ENCODE data around the gene VWA5B1. TPM values are rescaled to one million over a fixed set of nuclear protein-coding genes. Genes with fewer than 3 reads are reported as not detected.

The VWA5B1 gene
- total and polyA plus RNA-seq, 4 donors, result 2.2 to 10.4 (median 5.3) TPM

DNA sequence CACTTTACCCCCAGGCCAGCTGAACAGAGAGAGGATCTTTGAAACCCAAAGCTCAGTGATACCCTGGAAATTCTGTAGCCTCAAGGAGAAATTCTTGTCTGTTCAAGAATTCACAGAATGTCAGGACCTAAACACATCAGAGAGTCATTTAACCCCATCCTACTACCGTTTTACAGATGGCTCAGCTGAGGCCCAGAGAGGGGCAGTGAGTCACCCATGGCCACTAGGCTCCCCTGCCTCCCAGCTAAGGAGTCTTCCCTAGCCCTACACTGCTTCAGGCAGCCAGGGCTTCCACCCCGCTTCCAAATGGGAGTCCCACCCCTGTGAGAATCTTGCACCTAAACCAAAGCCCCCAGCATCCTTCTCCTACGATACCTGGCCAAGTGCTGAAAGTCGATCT lies 28.3 kb downstream of the VWA5B1 start:
- DNase-seq (ENCODE audit: low read depth in 4 of 6, low spot score in 6 of 6), result no peak
- H3K9me3 ChIP-seq (ENCODE audit: control insufficient read depth, insufficient read depth, low read length), result no peaks in the 10 kb centered on the region
- H3K27ac ChIP-seq (ENCODE audit: low read depth, low read length), result no peak overlapping the region
- H3K4me3 ChIP-seq (ENCODE audit: low read depth, low read length), result no peak overlapping the region
- H3K36me3 ChIP-seq (ENCODE audit: control insufficient read depth, insufficient read depth, low read length), result peaks cover 2% of the 10 kb centered on the region
- H3K4me1 ChIP-seq (ENCODE audit: control insufficient read depth, insufficient read depth, low read length), result peaks cover 15% of the 10 kb centered on the region
- no peaks in the 10 kb centered on the region for H3K27me3 ChIP-seq (ENCODE audit: control insufficient read depth, insufficient read depth, low read length)
- WGBS (ENCODE audit: insufficient coverage), result 78% methylated on average over 2 of the region's 4 CpGs

DNA sequence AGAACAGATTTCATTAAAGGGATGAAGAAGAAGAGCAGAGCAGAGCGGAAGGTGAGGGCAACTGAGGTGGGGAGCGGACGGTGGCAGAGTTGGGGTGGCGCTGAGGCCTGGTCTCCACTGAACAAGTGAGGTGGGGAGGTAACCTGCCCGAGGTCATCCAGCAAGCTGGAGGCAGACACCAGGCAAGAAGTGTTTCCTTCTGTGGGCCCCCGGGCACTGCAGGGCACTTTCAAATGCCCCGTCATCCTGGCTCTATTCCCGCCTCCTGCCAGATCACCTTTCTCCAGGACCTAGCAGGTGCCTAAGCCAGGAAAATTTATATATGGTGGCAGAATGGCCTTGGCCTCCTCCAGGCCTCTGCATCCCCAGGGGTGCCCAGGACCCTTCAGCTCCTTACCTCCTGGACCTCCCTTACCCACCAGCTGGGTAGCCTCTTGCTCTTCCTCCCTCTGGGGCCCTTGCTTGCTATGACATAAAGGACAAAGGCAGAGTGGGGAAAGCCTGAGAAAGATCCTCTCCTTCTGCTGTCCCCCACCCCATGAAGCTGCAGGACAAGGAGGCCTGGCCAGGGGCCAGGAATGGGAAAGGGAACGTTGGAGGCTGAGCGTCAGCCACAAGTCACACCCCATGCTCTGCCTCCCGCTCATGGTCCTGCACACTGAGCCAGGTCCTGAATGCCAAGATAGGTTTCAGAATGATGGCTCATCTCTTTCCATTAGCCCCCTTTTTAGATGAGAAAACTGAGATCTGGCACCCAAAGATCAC lies 29.0 kb downstream of the VWA5B1 start:
- 84% methylated on average over 9 of the region's 11 CpGs for WGBS (ENCODE audit: insufficient coverage)
- no peak overlapping the region for H3K27ac ChIP-seq (ENCODE audit: low read depth, low read length)
- peaks cover 15% of the 10 kb centered on the region for H3K4me1 ChIP-seq (ENCODE audit: control insufficient read depth, insufficient read depth, low read length)
- no peak overlapping the region for H3K4me3 ChIP-seq (ENCODE audit: low read depth, low read length)
- H3K9me3 ChIP-seq (ENCODE audit: control insufficient read depth, insufficient read depth, low read length), result no peaks in the 10 kb centered on the region
- DNase-seq (ENCODE audit: low read depth in 4 of 6, low spot score in 6 of 6), result no peak
- H3K36me3 ChIP-seq (ENCODE audit: control insufficient read depth, insufficient read depth, low read length), result peaks cover 2% of the 10 kb centered on the region
- H3K27me3 ChIP-seq (ENCODE audit: control insufficient read depth, insufficient read depth, low read length), result no peaks in the 10 kb centered on the region

DNA sequence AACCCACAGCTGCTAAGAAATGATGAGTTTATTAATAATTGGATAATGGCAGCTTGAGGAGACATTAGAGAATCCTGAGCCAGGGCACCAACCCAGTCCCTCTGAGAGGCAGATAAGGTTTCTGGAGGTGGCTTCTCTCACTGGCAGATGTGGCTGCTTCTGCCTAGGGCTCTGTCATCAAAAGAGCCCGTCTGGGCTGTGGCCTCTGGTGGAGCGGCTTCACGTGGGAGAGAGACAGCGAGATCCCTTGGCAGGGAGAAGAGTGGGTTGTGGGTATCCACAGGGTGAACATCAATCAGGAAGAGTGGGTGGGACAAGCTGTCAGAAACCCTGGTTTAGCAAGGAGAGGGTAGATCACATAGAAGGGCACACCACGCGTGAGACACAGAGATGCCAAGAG lies 30.0 kb downstream of the VWA5B1 start:
- WGBS (ENCODE audit: insufficient coverage), result 53% methylated on average over 3 of the region's 6 CpGs
- peaks cover 2% of the 10 kb centered on the region for H3K36me3 ChIP-seq (ENCODE audit: control insufficient read depth, insufficient read depth, low read length)
- no peak overlapping the region for H3K4me3 ChIP-seq (ENCODE audit: low read depth, low read length)
- no peaks in the 10 kb centered on the region for H3K9me3 ChIP-seq (ENCODE audit: control insufficient read depth, insufficient read depth, low read length)
- peak in 1 of 6 donors; percentile 55 for DNase-seq (ENCODE audit: low read depth in 4 of 6, low spot score in 6 of 6)
- H3K27me3 ChIP-seq (ENCODE audit: control insufficient read depth, insufficient read depth, low read length), result no peaks in the 10 kb centered on the region
- peaks cover 15% of the 10 kb centered on the region for H3K4me1 ChIP-seq (ENCODE audit: control insufficient read depth, insufficient read depth, low read length)
- H3K27ac ChIP-seq (ENCODE audit: low read depth, low read length), result no peak overlapping the region

DNA sequence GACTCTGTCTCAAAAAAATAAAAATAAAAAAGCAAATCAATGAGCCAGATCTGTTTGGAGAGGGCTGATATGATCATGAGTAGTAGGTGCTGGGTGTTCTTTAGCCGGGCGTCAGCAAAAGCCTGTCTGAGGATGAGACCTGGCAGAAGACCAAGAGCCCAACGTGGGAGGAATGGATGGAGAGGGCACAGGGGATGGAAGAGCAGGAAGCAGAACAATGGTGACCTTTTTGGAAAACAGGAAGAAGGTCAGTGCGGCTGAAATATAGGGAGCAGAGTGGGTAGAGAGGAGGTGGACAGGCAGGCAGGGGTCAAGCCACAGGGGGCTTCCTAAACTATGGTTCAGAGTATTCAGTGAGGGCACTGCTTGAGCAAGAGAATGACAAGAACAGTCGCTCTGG lies 30.9 kb downstream of the VWA5B1 start:
- Histone ChIP-seq H3K27ac (ENCODE audit: low read depth, low read length) (no peak overlapping the region), H3K27me3 (ENCODE audit: control insufficient read depth, insufficient read depth, low read length) (no peaks in the 10 kb centered on the region), H3K9me3 (ENCODE audit: control insufficient read depth, insufficient read depth, low read length) (no peaks in the 10 kb centered on the region), H3K36me3 (ENCODE audit: control insufficient read depth, insufficient read depth, low read length) (peaks cover 2% of the 10 kb centered on the region), H3K4me1 (ENCODE audit: control insufficient read depth, insufficient read depth, low read length) (peaks cover 15% of the 10 kb centered on the region), H3K4me3 (ENCODE audit: low read depth, low read length) (no peak overlapping the region)
- no peak for DNase-seq (ENCODE audit: low read depth in 4 of 6, low spot score in 6 of 6)
- 59% methylated on average over 5 of the region's 5 CpGs for WGBS (ENCODE audit: insufficient coverage)

DNA sequence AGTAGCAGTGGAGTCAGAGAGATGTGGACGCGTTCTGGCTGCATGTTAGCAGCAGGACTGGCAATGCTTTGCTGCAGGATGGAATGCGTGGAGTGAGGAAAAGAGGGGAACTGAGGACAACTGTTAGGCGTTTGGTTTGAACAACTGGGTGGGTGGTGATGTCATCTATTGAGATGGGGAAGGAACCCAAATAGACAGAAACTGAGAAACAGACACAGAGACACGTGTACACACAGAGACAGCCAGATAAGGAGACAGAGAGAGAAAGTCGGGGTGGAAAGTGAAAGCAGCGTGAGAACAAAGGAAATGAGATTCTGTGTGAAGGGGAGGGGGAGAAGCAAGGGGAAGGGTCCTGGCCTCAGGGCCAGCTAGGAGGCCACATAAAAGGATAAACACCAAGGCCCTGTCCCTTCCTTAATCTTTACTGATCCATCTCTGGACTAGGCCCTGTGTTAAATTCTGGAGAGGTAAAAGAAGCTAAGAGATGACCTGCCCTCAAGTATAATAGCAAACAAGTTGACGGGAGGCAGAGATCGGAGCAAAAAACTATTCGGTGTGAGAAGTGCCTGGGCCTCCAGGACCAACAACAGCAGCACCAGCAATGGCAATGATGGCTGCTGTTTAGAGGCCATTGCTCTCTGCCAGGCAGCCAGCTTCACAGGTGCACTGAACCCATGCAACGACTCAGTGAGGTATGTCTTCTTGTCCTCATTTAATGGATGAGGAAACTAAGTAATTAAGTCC lies 31.6 kb downstream of the VWA5B1 start:
- DNase-seq (ENCODE audit: low read depth in 4 of 6, low spot score in 6 of 6), result no peak

DNA sequence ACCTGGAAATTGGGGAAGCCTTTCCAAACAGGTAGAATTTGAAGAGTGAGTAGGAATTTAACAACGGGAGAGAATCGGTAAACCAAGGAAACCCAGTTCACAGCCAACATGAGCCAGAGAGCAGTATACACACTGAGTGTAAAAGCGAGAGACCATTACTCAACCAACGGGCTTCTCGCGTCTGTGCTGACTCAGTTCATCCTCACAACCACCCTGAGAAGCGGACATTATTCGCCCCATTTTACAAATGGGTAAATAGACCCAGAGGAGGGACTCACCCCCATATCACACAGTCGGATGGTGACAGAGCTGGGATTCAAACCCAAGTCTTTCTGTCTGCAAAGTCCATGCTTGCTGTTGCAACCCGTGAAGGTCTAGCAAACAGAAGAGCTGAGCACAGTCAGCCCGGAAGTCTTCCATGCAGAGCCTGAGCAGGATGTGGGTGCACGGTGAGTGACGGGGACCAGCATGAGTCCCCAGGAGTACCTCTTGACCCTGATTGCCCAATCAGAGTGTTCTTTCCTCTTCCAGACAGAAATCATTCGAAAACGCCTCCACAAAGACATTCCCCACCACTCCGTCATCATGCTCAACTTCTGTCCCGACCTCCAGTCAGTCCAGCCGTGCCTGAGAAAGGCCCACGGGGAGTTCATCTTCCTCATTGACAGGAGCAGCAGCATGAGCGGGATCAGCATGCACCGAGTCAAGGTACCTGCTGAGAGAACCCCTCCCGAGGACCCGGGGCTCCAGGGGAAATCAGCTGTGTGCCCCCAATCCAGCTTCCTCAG lies 32.3 kb downstream of the VWA5B1 start:
- no peak overlapping the region for H3K27ac ChIP-seq (ENCODE audit: low read depth, low read length)
- DNase-seq (ENCODE audit: low read depth in 4 of 6, low spot score in 6 of 6), result no peak
- H3K4me1 ChIP-seq (ENCODE audit: control insufficient read depth, insufficient read depth, low read length), result peaks cover 15% of the 10 kb centered on the region
- 91% methylated on average over 21 of the region's 23 CpGs for WGBS (ENCODE audit: insufficient coverage)
- no peaks in the 10 kb centered on the region for H3K27me3 ChIP-seq (ENCODE audit: control insufficient read depth, insufficient read depth, low read length)
- no peaks in the 10 kb centered on the region for H3K9me3 ChIP-seq (ENCODE audit: control insufficient read depth, insufficient read depth, low read length)
- H3K36me3 ChIP-seq (ENCODE audit: control insufficient read depth, insufficient read depth, low read length), result no peaks in the 10 kb centered on the region
- H3K4me3 ChIP-seq (ENCODE audit: low read depth, low read length), result no peak overlapping the region

More for the DNA sequence above, 31.6 kb downstream of the VWA5B1 start:
- H3K4me3 ChIP-seq (ENCODE audit: low read depth, low read length), result no peak overlapping the region
- H3K4me1 ChIP-seq (ENCODE audit: control insufficient read depth, insufficient read depth, low read length), result peaks cover 15% of the 10 kb centered on the region
- no peaks in the 10 kb centered on the region for H3K9me3 ChIP-seq (ENCODE audit: control insufficient read depth, insufficient read depth, low read length)
- H3K36me3 ChIP-seq (ENCODE audit: control insufficient read depth, insufficient read depth, low read length), result peaks cover 1% of the 10 kb centered on the region
- 58% methylated on average over 9 of the region's 11 CpGs for WGBS (ENCODE audit: insufficient coverage)
- no peak overlapping the region for H3K27ac ChIP-seq (ENCODE audit: low read depth, low read length)
- H3K27me3 ChIP-seq (ENCODE audit: control insufficient read depth, insufficient read depth, low read length), result no peaks in the 10 kb centered on the region

DNA sequence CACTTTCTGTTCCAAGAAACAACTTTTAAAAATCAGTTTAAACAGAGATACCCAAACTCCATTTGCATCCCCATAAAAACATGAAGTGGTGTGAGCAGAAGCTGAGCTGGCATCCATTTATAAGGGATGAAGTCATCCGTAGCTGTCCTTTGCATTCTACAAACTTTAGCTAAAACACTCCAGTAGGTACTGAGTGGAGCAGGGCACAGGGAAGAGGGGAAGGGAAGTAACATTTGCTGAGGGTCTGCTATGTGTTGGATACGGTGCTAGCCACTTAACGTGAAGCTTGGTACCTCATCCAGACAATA lies 32.9 kb downstream of the VWA5B1 start:
- no peak for DNase-seq (ENCODE audit: low read depth in 4 of 6, low spot score in 6 of 6)
- Histone ChIP-seq H3K4me3 (ENCODE audit: low read depth, low read length) (no peak overlapping the region), H3K36me3 (ENCODE audit: control insufficient read depth, insufficient read depth, low read length) (no peaks in the 10 kb centered on the region), H3K27ac (ENCODE audit: low read depth, low read length) (no peak overlapping the region), H3K27me3 (ENCODE audit: control insufficient read depth, insufficient read depth, low read length) (no peaks in the 10 kb centered on the region), H3K9me3 (ENCODE audit: control insufficient read depth, insufficient read depth, low read length) (no peaks in the 10 kb centered on the region), H3K4me1 (ENCODE audit: control insufficient read depth, insufficient read depth, low read length) (peaks cover 15% of the 10 kb centered on the region)
- WGBS (ENCODE audit: insufficient coverage), result no CpG with 5 or more reads among the region's 3 CpGs

DNA sequence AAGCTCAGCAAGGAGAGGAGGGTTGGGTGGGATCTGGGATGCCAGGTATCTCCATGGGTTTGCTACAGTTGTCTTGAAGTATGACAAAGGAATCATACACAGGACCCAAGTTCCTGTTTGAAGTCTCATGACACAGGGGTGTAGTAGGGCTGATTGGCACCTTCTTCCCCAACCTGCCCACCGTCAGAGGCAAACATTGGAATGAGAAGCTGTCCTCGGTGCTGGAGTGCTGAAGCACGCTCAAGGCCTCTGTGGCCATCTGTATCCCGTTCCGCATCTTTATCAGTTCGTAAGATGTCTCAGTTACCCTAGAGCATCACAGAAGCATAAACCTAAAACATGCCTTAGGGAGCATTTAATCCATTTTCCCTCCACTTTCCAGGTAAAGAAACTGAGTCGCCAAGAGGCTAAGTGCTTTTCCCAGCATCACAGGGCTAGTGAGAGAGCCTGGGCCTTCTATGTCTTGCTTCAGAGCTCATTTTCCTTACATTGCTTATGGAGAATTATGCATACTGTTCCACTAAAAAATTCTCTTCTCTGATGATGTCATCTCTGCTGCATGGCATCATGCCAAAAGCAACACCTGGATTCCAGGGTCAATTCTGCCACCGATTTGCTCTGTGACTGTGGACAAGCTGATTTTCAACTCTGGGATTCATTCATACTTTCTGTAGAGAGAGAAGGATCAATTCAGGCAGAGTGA lies 34.2 kb downstream of the VWA5B1 start:
- no peak for DNase-seq (ENCODE audit: low read depth in 4 of 6, low spot score in 6 of 6)
- no peaks in the 10 kb centered on the region for H3K27me3 ChIP-seq (ENCODE audit: control insufficient read depth, insufficient read depth, low read length)
- H3K9me3 ChIP-seq (ENCODE audit: control insufficient read depth, insufficient read depth, low read length), result no peaks in the 10 kb centered on the region
- H3K27ac ChIP-seq (ENCODE audit: low read depth, low read length), result no peak overlapping the region
- 73% methylated on average over 7 of the region's 8 CpGs for WGBS (ENCODE audit: insufficient coverage)
- no peaks in the 10 kb centered on the region for H3K36me3 ChIP-seq (ENCODE audit: control insufficient read depth, insufficient read depth, low read length)
- H3K4me3 ChIP-seq (ENCODE audit: low read depth, low read length), result no peak overlapping the region
- H3K4me1 ChIP-seq (ENCODE audit: control insufficient read depth, insufficient read depth, low read length), result peaks cover 14% of the 10 kb centered on the region

DNA sequence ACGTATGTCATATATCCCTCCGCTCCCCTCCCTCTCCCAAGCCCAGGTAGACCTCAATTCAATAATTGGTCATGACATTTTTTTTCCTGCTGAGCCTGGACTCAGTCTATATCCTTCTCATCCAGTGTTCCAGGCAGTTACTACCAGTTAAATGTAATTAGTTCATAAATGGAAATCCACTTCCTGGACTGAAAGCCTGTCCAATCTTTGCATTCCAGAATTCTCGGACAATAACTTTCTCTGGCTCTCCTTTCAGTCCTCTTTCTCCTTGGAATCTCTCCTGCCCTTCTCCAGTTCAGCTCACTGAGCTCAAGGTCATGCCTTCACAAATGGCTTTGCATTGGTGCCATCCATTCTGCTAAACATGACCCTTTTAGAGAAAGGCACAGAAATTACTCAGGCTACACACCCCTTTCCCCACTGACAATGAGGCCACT lies 34.8 kb downstream of the VWA5B1 start:
- no peak overlapping the region for H3K27ac ChIP-seq (ENCODE audit: low read depth, low read length)
- H3K27me3 ChIP-seq (ENCODE audit: control insufficient read depth, insufficient read depth, low read length), result no peaks in the 10 kb centered on the region
- no peaks in the 10 kb centered on the region for H3K9me3 ChIP-seq (ENCODE audit: control insufficient read depth, insufficient read depth, low read length)
- 60% methylated on average over 1 of the region's 3 CpGs for WGBS (ENCODE audit: insufficient coverage)
- H3K36me3 ChIP-seq (ENCODE audit: control insufficient read depth, insufficient read depth, low read length), result peaks cover 3% of the 10 kb centered on the region
- no peak for DNase-seq (ENCODE audit: low read depth in 4 of 6, low spot score in 6 of 6)
- H3K4me1 ChIP-seq (ENCODE audit: control insufficient read depth, insufficient read depth, low read length), result peaks cover 8% of the 10 kb centered on the region
- no peak overlapping the region for H3K4me3 ChIP-seq (ENCODE audit: low read depth, low read length)
